KOPT-K1 (cell line): ENCODE data around the gene CFAP20DC.
"Not testable (repeated sequence)": the region's sequence is repeated elsewhere in the genome, so short reads cannot be mapped to it uniquely, and the experiment has no call there.

Experiments
- H3K27ac ChIP-seq: fragments of 200-600 bp; sonication (generic); 2 replicates; pipeline ENCODE4 v1.5.1; 2016; ENCODE audit warnings: antibody characterized with exemption, mild to moderate bottlenecking, low read depth, low read length; ENCODE audit not compliant: poor library complexity, severe bottlenecking
- H3K36me3 ChIP-seq: fragments of 200-600 bp; sonication (generic); 2 replicates; pipeline ENCODE4 v1.5.1; 2017; ENCODE audit warnings: antibody characterized with exemption, mild to moderate bottlenecking, low read length, moderate library complexity; ENCODE audit not compliant: insufficient read depth
- H3K9me3 ChIP-seq: fragments of 200-600 bp; sonication (generic); 2 replicates; pipeline ENCODE4 v1.5.1; 2017; ENCODE audit warnings: antibody characterized with exemption, low read length, mild to moderate bottlenecking; ENCODE audit not compliant: insufficient read depth, poor library complexity, severe bottlenecking

The CFAP20DC gene

DNA sequence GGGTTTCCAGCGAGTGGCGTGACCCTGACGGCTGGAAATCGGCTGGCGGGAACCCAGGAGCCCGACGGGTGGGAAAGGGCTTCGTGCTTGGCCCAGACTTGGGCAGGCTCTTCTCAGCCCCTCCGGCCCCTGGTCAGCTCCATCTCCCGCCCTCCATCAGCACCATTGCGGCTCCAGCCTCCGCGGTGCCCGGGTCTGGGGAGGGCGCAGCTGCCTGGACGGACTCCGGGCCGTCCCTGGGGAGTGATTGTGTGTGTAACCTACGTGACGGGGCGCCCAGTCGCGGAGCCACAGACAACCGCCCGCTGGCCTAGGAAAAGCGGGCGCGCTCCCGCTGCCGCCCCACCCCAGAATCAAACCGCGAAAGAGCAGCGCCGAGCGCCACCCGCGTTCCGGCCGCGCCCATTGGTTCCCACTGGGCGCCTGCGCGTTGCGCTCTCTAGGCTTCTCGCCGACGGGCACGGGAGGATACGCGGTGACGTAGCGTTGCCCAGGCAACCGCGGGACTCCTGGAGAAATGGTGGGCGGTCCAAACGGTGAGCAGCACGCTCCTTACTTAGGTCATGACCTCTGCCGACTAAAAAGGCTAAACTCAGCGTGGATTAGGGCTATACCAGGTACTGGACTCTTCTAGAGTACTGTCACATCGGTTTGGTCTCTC lies at the start of gene CFAP20DC:
TSS of gene CFAP20DC (minus strand) at position 355 of the 661 bp plus-strand sequence. CDS start 394 bp downstream, outside the sequence.
- H3K27ac ChIP-seq = peak within 1 kb of the TSS; percentile 42
- no peaks in the 10 kb centered on the region for H3K9me3 ChIP-seq
- H3K36me3 ChIP-seq = no peaks in the 10 kb centered on the region

DNA sequence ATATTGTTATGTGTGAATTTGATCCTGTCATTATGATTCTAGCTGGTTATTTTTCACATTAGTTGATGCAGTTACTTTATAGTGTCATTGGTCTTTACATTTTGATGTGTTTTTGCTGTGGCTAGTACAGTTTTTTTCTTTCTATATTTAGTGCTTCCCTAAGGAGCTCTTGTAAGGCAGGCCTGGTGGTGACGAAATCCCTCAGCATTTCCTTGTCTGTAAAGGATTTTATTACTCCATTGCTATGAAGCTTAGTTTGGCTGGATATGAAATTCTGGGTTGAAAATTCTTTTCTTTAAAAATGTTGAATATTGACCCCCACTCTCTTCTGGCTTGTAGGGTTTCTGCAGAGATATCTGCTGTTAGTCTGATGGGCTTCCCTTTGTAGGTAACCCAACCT lies 48.7 kb upstream of the CFAP20DC start:
- not testable (repeated sequence) for H3K9me3 ChIP-seq, H3K27ac ChIP-seq, H3K36me3 ChIP-seq

DNA sequence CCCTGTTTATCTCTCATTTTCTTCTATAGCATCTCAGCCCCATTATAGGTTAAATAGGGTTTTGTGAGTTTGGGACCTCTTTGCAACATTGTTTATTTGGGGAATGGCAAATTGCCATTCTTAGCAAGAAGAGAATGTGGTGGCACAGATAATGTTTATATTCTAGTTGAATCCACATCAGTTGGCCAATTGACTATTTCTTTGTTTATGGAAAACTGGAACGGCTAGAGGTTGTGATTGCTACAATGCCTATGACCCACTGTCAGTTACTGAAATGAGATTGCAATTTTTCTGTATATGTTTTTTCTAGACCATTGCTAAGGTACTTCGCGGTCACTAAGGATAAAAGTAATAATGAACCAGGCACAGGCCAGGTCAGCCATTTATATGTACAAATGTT lies 44.6 kb upstream of the CFAP20DC start:
- H3K27ac ChIP-seq = no peak overlapping the region
- H3K9me3 ChIP-seq = no peaks in the 10 kb centered on the region
- H3K36me3 ChIP-seq = no peaks in the 10 kb centered on the region

DNA sequence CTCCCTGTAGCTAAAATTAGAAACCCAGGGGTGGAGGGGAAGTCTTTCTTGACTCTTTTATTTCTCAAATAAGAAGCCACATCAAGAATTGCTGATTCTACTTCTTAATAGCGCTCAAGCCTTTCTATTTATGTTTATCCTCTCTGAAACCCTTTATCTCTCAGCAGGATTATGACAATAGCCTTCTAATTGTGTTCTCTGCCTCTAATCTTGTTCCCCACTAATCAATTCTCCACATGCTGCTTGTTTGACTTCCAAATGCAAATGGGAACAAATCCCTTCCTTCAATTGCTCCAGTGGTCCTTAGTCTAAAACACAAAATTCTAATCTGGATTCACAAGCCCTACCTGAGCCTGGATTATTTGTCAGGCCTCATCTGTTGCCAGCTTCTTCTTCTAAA lies 43.7 kb upstream of the CFAP20DC start:
- H3K27ac ChIP-seq = no peak overlapping the region
- H3K9me3 ChIP-seq = no peaks in the 10 kb centered on the region
- no peaks in the 10 kb centered on the region for H3K36me3 ChIP-seq

DNA sequence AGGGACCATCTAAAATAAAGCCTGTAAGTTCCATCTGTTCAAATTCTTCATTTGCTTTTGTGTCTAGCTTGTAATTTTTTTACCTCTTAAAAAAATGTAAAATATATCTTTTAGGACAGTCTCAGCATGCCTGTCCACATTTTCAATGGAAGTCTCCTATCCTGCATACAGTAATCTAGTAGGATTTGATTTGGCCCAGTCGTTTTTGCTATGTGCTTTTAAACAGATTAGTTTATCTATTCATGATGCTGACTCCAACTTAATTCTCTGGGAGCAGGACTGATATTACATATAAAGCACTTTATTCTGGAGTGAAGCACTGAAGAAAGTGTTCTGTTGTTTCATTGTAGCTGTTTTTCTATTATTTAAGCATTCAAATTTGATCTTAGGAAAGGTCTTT lies 38.9 kb upstream of the CFAP20DC start:
- Histone ChIP-seq H3K9me3 (no peaks in the 10 kb centered on the region), H3K36me3 (no peaks in the 10 kb centered on the region)

DNA sequence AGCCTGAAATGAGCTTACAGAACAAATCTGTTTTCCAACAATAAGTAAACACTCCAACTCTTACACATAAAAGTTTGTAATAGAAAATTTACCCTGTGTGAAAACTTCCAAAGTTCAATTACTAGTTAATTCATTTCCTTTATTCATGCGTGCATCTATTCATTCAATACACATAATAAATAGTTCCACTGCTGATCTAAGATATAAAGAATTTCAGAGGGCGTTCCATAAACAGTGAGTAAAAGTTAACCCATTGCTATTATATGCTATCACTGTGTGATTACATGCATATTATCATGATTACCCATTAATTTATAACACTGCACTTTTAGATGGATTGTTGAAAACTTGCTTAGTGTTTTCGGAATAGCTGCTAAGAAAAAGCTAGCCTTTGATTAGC lies 36.2 kb upstream of the CFAP20DC start:
- Histone ChIP-seq H3K36me3 (no peaks in the 10 kb centered on the region), H3K9me3 (no peaks in the 10 kb centered on the region), H3K27ac (no peak overlapping the region)

More for the DNA sequence above, 38.9 kb upstream of the CFAP20DC start:
- H3K27ac ChIP-seq = no peak overlapping the region

DNA sequence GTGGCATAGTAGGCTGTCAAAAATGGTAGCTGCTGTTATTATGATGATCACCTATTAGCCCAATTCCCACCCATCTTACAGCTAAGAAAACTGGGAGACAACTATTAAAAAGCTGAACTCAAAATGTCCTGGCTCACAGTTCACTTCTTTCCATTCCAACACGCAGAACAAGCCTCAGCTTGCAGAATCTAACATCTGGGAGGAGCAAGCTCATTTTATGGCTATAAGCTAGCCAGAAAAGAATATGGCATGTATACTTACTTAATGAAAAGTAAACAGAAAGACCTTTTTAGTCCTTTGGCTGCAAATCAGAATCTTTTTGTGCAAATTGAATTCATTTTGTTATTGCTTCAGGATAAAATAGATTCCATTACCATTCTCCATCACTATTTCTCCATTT lies 34.8 kb upstream of the CFAP20DC start:
- no peaks in the 10 kb centered on the region for H3K36me3 ChIP-seq
- H3K9me3 ChIP-seq = no peaks in the 10 kb centered on the region
- no peak overlapping the region for H3K27ac ChIP-seq

DNA sequence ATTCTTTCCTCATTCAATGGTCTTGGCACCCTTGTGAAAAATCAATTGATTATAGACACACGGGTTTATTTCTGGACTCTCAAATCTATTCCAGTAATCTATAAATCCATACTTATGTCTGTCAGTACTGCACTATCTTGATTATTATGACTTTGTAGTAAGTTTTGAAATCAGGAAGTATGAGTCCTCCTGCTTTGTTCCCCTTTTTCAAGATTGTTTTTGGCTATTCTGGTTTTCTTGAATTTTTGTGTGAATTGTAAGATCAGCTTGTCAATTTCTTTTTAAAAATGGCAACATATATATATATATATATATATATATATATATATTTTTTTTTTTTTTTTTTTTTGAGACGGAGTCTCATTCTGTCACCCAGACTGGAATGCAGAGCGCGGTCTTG lies 32.3 kb upstream of the CFAP20DC start:
- H3K9me3 ChIP-seq = no peaks in the 10 kb centered on the region
- H3K27ac ChIP-seq = no peak overlapping the region
- no peaks in the 10 kb centered on the region for H3K36me3 ChIP-seq

DNA sequence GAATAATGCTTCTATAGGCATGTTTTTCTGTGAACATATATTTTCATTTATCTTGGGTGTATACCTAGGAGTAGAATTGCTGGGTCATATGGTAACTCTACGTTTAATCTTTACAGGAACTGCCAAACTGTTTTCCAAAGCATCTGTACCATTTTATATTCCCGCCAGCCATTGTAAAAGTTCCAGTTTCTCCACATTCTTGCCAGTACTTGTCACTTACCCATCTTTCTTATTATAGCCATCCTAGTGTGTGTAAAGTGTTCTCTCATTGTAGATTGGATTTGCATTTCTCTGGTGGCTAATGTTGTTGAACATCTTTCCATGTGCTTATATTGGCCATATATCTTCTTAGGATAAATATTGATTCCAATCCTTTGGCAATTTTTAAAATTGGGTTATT lies 31.2 kb upstream of the CFAP20DC start:
- Histone ChIP-seq H3K9me3 (no peaks in the 10 kb centered on the region), H3K36me3 (no peaks in the 10 kb centered on the region), H3K27ac (no peak overlapping the region)

DNA sequence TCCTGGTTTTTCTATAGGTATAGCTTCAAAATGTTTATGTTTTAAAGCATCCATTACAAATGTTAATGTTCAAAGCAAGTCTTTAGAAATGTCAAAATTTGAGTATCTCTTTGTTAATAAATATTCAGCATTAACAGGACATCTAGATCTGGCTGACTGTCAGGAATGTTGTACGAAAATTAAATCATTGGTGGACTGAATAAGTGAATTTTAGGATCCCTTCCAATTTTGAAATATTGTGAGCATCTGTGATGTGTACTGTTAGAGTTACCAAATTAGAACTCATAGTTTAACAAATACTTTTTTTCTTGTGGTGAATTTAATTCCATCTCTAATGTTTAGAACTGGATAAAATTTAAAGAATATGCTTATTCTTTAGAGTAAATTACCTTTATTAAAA lies 30.1 kb upstream of the CFAP20DC start:
- H3K9me3 ChIP-seq = no peaks in the 10 kb centered on the region
- no peaks in the 10 kb centered on the region for H3K36me3 ChIP-seq
- no peak overlapping the region for H3K27ac ChIP-seq

DNA sequence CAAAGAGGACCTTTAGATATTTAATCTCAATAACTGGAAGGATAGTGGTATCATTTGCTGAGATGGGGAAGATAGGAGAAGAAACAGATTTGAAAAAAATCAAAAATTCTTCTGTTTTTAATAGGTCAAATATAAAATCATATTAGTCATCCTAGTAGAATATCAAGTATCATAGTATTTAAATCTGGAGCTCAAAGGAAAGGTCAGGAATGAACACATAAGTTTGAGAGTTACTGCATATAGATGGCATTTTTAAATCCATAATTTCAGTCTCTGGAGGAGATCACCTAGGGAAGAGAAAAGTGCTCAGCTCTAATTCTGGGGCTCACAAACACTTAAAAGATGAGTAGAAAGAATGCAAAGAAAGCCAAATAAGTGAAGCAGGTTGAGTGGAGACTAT lies 24.9 kb upstream of the CFAP20DC start:
- Histone ChIP-seq H3K36me3 (no peaks in the 10 kb centered on the region), H3K9me3 (no peaks in the 10 kb centered on the region), H3K27ac (no peak overlapping the region)

DNA sequence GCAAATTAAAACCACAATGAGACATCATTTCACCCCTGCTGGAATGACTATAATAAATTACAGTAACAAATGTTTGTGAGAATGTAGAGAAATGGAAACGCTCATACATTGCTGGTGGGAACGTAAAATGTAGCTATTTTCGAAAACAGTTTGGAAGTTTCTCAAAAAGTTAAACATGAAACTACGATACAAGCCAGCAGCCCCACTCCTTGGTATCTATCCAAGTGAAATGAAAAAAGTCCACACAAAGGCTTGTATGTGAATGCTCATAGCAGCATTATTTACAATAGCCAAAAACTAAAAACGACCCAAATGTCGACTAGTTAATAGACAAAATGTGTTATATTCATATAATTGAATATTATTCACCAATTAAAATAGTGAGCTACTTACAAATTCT lies 22.9 kb upstream of the CFAP20DC start:
- no peak overlapping the region for H3K27ac ChIP-seq
- no peaks in the 10 kb centered on the region for H3K36me3 ChIP-seq
- no peaks in the 10 kb centered on the region for H3K9me3 ChIP-seq

DNA sequence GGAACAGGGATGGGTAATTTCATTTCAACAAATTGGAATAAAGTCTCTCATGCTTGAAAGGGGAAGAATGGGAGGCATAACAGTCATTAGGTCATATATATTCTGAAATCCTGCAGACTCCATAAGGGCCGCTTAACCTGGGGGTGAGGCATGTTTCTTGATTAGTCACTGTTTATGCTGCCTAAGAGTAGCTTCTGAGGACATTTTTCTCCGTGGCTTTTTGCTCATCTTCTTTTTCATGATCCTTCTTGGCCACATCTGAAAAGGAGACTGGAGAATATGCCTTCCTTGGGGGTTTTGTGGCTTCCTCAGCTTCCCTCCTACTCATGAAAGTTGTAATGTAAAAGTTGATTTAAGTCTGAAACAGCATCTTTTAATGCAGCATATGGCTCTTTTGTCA lies 20.0 kb upstream of the CFAP20DC start:
- no peaks in the 10 kb centered on the region for H3K36me3 ChIP-seq
- no peak overlapping the region for H3K27ac ChIP-seq
- H3K9me3 ChIP-seq = no peaks in the 10 kb centered on the region

DNA sequence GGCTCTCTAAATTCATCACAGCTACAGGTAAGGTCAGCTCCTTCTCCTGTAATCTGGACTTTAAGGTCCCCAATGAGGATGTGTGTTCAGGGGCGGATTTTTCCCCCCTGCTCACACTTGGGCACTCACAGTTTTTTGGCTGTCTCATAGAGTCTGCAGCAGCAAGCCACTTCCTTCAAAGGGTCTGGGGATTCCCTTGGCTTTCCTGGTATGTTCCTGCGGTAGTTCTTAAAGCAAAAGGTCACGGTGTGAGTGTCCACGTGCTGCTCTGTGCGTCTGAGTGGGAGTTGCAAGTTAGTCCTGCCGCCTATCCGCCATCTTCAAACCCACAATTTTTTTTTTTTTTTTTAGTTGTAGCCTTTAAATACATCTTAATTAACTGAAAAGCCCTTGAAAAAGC lies 15.4 kb upstream of the CFAP20DC start:
- H3K36me3 ChIP-seq = no peaks in the 10 kb centered on the region
- no peaks in the 10 kb centered on the region for H3K9me3 ChIP-seq
- H3K27ac ChIP-seq = no peak overlapping the region

DNA sequence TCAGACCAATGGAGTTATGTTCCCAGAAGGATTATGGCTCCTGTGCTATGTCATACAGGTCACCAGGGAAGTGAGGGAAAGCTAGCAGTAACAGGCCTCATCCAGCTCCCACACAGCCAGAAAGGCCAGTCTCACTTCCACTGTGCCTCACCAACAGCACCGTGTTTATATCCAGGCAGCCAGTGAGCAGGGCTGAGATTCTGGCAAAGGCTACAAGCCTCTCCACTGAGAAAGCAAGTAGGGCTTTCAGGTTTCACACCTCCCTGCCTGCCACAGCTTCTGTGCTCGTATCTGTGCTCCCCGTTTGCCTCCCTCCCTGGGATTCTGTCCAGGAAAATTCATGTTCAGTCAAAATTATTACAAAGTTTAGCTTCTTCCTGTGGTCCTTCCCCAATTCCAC lies 14.9 kb upstream of the CFAP20DC start:
- H3K27ac ChIP-seq = no peak overlapping the region

DNA sequence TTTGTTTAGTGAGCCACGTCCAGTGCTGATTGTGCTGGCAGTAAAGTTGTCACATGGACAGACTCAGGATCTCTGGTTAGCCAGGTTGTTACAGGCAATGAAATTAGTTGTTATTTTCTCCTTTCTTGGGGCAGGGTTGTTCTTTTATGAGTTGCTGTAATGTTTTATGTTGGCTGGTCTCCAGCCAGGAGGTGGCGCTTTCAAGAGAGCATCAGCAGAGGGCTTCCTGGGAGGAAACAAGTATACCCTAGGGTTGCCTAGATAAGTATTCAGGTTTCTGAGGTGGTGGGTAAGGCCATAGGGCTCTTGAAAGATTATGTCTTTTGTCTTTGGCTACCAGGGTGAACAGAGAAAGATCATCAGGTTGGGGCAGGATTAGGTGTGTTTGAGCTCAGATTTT lies 14.5 kb upstream of the CFAP20DC start:
- Histone ChIP-seq H3K36me3 (no peaks in the 10 kb centered on the region), H3K9me3 (no peaks in the 10 kb centered on the region), H3K27ac (no peak overlapping the region)

More for the DNA sequence above, 14.9 kb upstream of the CFAP20DC start:
- Histone ChIP-seq H3K36me3 (no peaks in the 10 kb centered on the region), H3K9me3 (no peaks in the 10 kb centered on the region)
